HCT116 (cell line): ENCODE measurements around the gene MOV10L1. TPM values are rescaled to one million over a fixed set of nuclear protein-coding genes. Genes with fewer than 3 reads are reported as not detected.

Source experiments
- ATAC-seq: fragments of 200-7000 bp; cut with Tn5 transposase; 2 replicates; pipeline ENCODE4 v1.9.1; 2020; ENCODE audit warnings: mild to moderate bottlenecking, moderate library complexity
- BruUV-seq: library from RNA; stranded (reverse); fragments of 400-500 nt; replicated peaks from 2 replicates; lab custom pipeline; 2021; lab: Mats Ljungman, UMichigan
- CTCF ChIA-PET: fragments of 300-600 bp; sonication (Branson Sonifier 250); formaldehyde crosslinking; loops from one replicate; lab custom pipeline; 2021; ENCODE audit warnings: antibody characterized with exemption; lab: Charles Lee
- POLR2A ChIA-PET: fragments of 300-600, 350-600 bp; sonication (Branson Sonifier 250); formaldehyde crosslinking; loops from one replicate; lab custom pipeline; 2021; ENCODE audit warnings: antibody characterized with exemption; lab: Charles Lee
- RAD21 ChIA-PET, 2 experiments: fragments of 300-600 bp; sonication (Branson Sonifier 250); formaldehyde crosslinking; loops; one replicate each; lab custom pipeline; 2023; ENCODE audit warnings: low total read pairs in 2 of 2; ENCODE audit not compliant: uncharacterized antibody in 2 of 2, unreplicated experiment in 2 of 2, low non-redundant PET in 1 of 2; lab: Charles Lee
- DNase-seq: peaks from one replicate; pipeline ENCODE4 v3.0.0-alpha.2; 2010; ENCODE audit warnings: low read depth, low spot score
- H2AFZ ChIP-seq: fragments of 200-600 bp; shearing (Covaris generic), sonication (generic); 2 replicates; pipeline ENCODE4 v1.6.1; 2017; ENCODE audit warnings: low read depth, mixed run types, mixed read lengths, antibody characterized with exemption, low read length; ENCODE audit not compliant: poor library complexity, severe bottlenecking
- H3K27ac ChIP-seq: 2 replicates; pipeline ENCODE4 v1.5.1; 2012; ENCODE audit warnings: low read depth, low read length
- H3K27me3 ChIP-seq: fragments of 200-600 bp; sonication (generic); 2 replicates; pipeline ENCODE4 v1.6.1; 2016; ENCODE audit warnings: mixed run types, low read length, mixed read lengths; ENCODE audit not compliant: insufficient read depth
- H3K36me3 ChIP-seq, 2 experiments: fragments of 200-500 bp in 1 of 2; fragments of 200-600 bp in 1 of 2; sonication (Bioruptor generic) in 1 of 2; sonication (generic) in 1 of 2; 2 replicates each; pipeline versions ENCODE4 v1.5.1 to v1.6.1; 2014 to 2016; ENCODE audit warnings: low read length in 2 of 2, inconsistent platforms in 1 of 2, mixed read lengths in 1 of 2, mixed run types in 1 of 2; ENCODE audit not compliant: insufficient read depth in 2 of 2, control insufficient read depth in 1 of 2
- H3K4me1 ChIP-seq, 2 experiments: fragments of 200-600 bp in 1 of 2; sonication (generic) in 1 of 2; 2 replicates each; pipeline versions ENCODE4 v1.5.1 to v1.6.1; 2012 to 2017; ENCODE audit warnings: low read length in 2 of 2, inconsistent platforms in 1 of 2, mild to moderate bottlenecking in 1 of 2, mixed read lengths in 1 of 2, mixed run types in 1 of 2, moderate library complexity in 1 of 2; ENCODE audit not compliant: insufficient read depth in 2 of 2, control insufficient read depth in 1 of 2
- H3K4me2 ChIP-seq: fragments of 200-600 bp; sonication (generic); 2 replicates; pipeline ENCODE4 v1.6.1; 2017; ENCODE audit warnings: mixed run types, low read length, mixed read lengths
- H3K4me3 ChIP-seq, 2 experiments: fragments of 200-600 bp in 1 of 2; sonication (generic) in 1 of 2; replicated peaks in 1 of 2; 2 replicates each; pipeline ENCODE4 v1.5.1; 2011 to 2016; ENCODE audit warnings: low read length in 2 of 2, control low read depth in 1 of 2, low read depth in 1 of 2, mild to moderate bottlenecking in 1 of 2, mixed read lengths in 1 of 2, mixed run types in 1 of 2
- H3K79me2 ChIP-seq: fragments of 200-600 bp; sonication (generic); 2 replicates; pipeline ENCODE4 v1.6.1; 2017; ENCODE audit warnings: mild to moderate bottlenecking, mixed run types, low read length, moderate library complexity, mixed read lengths; ENCODE audit not compliant: insufficient read depth
- H3K9ac ChIP-seq: fragments of 200-600 bp; sonication (generic); 2 replicates; pipeline ENCODE4 v1.6.1; 2016; ENCODE audit warnings: low read length, mixed read lengths
- H3K9me2 ChIP-seq: fragments of 200-600 bp; sonication (generic), shearing (Covaris generic); 2 replicates; pipeline ENCODE4 v1.6.1; 2017; ENCODE audit warnings: mixed run types, mild to moderate bottlenecking, moderate library complexity; ENCODE audit not compliant: insufficient read depth
- H3K9me3 ChIP-seq, 2 experiments: fragments of 200-500 bp in 1 of 2; fragments of 200-600 bp in 1 of 2; sonication (Bioruptor generic) in 1 of 2; sonication (generic) in 1 of 2; 2 replicates each; pipeline ENCODE4 v1.6.1; 2014 to 2017; ENCODE audit warnings: low read length in 2 of 2, mixed read lengths in 2 of 2, inconsistent platforms in 1 of 2, low read depth in 1 of 2, mild to moderate bottlenecking in 1 of 2, mixed run types in 1 of 2, moderate library complexity in 1 of 2; ENCODE audit not compliant: control insufficient read depth in 1 of 2, insufficient read depth in 1 of 2
- H4K20me1 ChIP-seq: fragments of 200-600 bp; sonication (generic), shearing (Covaris generic); 2 replicates; pipeline ENCODE4 v1.6.1; 2017; ENCODE audit warnings: mixed run types, mild to moderate bottlenecking, moderate library complexity; ENCODE audit not compliant: insufficient read depth
- CEBPB ChIP-seq: IDR thresholded peaks from 2 replicates; pipeline ENCODE4 v1.6.1; 2012; ENCODE audit warnings: low read depth
- ELF1 ChIP-seq: IDR thresholded peaks from 2 replicates; pipeline ENCODE4 v1.6.1; 2012; ENCODE audit warnings: low read depth, borderline replicate concordance
- EZH2phosphoT487 ChIP-seq: fragments of 200-600 bp; IDR thresholded peaks from 2 replicates; pipeline ENCODE4 v1.6.1; 2018; ENCODE audit warnings: antibody characterized with exemption, borderline replicate concordance
- FOSL1 ChIP-seq: IDR thresholded peaks from 2 replicates; pipeline ENCODE4 v1.6.1; 2012; ENCODE audit warnings: low read depth
- JUND ChIP-seq: IDR thresholded peaks from 2 replicates; pipeline ENCODE4 v1.6.1; 2012
- POLR2A ChIP-seq: IDR thresholded peaks from 2 replicates; pipeline ENCODE4 v1.7.0; 2011; ENCODE audit warnings: borderline replicate concordance; ENCODE audit not compliant: insufficient read depth, insufficient read length; ENCODE audit errors: extremely low read depth
- POLR2AphosphoS5 ChIP-seq: IDR thresholded peaks from 2 replicates; pipeline ENCODE4 v1.6.1; 2011; ENCODE audit warnings: mild to moderate bottlenecking, low read depth, low read length, moderate library complexity
- RAD21 ChIP-seq: IDR thresholded peaks from 2 replicates; pipeline ENCODE4 v1.6.1; 2012; ENCODE audit warnings: low read depth, mild to moderate bottlenecking
- SIN3A ChIP-seq: IDR thresholded peaks from 2 replicates; pipeline ENCODE4 v1.6.1; 2012; ENCODE audit warnings: low read depth
- SP1 ChIP-seq: IDR thresholded peaks from 2 replicates; pipeline ENCODE4 v1.6.1; 2012; ENCODE audit warnings: low read depth
- SRF ChIP-seq: IDR thresholded peaks from 2 replicates; pipeline ENCODE4 v1.6.1; 2012; ENCODE audit warnings: low read depth
- TCF7L2 ChIP-seq: IDR thresholded peaks from 2 replicates; pipeline ENCODE4 v1.7.0; 2011; ENCODE audit warnings: borderline replicate concordance, inconsistent platforms; ENCODE audit not compliant: insufficient read depth, insufficient read length; ENCODE audit errors: extremely low read depth
- YY1 ChIP-seq: IDR thresholded peaks from 2 replicates; pipeline ENCODE4 v1.6.1; 2011; ENCODE audit warnings: low read length, low read depth, moderate library complexity, mild to moderate bottlenecking; ENCODE audit not compliant: insufficient replicate concordance; ENCODE audit errors: extremely low read depth
- ZFX ChIP-seq: fragments of 450-650 bp; IDR thresholded peaks from 2 replicates; pipeline ENCODE4 v1.6.1; 2017
- intact Hi-C: fragments of 100-400 bp; cut with micrococcal nuclease; formaldehyde crosslinking; loops from 2 replicates; pipeline ENCODE4 v1.10.0; 2022
- total RNA-seq: library from RNA; stranded (reverse); gene quantifications from one replicate; pipeline ENCODE4 v1.2.1, GENCODE V29; 2021; ENCODE audit not compliant: unreplicated experiment
- TF ChIP-seq, protein P1 (sequence below): IDR thresholded peaks from 2 replicates; pipeline ENCODE4 v1.6.1; 2011; ENCODE audit warnings: mild to moderate bottlenecking, low read length, moderate library complexity; ENCODE audit not compliant: insufficient replicate concordance; ENCODE audit errors: extremely low read depth
- TF ChIP-seq, protein P2 (sequence below), 3 experiments: fragments of 200-600 bp in 1 of 3; sonication (generic) in 1 of 3; IDR thresholded peaks in 2 of 3; conservative IDR thresholded peaks in 1 of 3; 2 replicates each; pipeline ENCODE4 v1.5.1; 2012 to 2017; ENCODE audit warnings: low read depth in 2 of 3, low read length in 2 of 3, antibody characterized with exemption in 1 of 3, borderline replicate concordance in 1 of 3, control low read depth in 1 of 3, mild to moderate bottlenecking in 1 of 3, mixed read lengths in 1 of 3, mixed run types in 1 of 3, moderate library complexity in 1 of 3; ENCODE audit not compliant: insufficient read depth in 1 of 3
- TF ChIP-seq, protein P3 (sequence below): IDR thresholded peaks from 2 replicates; pipeline ENCODE4 v1.6.1; 2012

Gene MOV10L1
- total RNA-seq, 1 experiment from 2014 or later, result not detected

DNA sequence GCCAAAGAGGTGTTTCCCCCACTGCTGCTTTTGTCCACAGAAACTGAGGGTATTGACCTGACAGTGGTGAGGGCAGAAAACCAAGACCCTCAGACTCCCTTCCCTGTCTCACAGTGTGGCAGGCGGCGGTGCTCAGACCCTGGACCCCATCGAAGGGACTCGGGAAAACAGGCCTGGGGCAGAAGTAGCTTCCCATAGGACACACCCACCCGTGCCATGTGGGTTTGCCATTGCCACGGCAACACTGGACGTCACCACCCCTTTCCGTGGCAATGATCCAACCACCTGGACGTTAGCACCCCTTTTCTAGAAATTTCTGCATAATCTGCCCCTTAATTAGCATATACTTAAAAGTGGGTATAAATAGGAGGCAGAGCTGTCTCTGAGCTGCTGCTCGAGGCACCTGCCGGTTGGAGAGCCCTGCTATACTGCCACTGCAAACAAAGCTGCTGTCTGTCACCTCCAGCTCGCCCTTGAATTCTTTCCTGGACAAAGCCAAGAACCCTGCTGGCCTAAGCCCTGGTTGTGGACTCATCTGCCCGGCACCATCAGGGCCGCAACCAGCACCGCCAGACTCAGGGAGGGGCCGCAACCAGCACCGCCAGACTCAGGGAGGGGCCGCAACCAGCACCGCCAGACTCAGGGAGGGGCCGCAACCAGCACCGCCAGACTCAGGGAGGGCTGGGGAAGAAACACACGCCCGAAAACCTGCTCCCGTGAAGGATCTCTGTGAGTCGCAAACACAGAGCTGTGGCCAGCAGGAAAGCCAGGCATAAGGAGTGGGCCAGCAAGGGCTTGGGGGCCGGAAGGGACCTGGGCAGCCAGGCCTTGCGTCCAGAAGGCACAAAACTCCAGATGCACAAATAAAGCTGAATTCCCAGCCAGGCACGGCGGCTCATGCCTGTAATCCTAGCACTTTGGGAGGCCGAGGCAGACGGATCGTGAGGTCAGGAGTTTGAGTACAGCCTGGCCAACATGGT lies 15.0 kb upstream of the MOV10L1 start:
- ChIA-PET RAD21 (no interaction called here), CTCF (interaction anchor here (0.8 kb wide), 1 partner anchor 74 kb away, joined by 3 read pairs; no protein-coding TSS in a partner anchor), POLR2A (no interaction called here)
- no peak for TF ChIP-seq RAD21
- no peak for TF ChIP-seq ZFX
- no peak for TF ChIP-seq YY1
- no peak for TF ChIP-seq ELF1
- TF ChIP-seq, protein P1, sequence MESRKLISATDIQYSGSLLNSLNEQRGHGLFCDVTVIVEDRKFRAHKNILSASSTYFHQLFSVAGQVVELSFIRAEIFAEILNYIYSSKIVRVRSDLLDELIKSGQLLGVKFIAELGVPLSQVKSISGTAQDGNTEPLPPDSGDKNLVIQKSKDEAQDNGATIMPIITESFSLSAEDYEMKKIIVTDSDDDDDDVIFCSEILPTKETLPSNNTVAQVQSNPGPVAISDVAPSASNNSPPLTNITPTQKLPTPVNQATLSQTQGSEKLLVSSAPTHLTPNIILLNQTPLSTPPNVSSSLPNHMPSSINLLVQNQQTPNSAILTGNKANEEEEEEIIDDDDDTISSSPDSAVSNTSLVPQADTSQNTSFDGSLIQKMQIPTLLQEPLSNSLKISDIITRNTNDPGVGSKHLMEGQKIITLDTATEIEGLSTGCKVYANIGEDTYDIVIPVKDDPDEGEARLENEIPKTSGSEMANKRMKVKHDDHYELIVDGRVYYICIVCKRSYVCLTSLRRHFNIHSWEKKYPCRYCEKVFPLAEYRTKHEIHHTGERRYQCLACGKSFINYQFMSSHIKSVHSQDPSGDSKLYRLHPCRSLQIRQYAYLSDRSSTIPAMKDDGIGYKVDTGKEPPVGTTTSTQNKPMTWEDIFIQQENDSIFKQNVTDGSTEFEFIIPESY, result no peak
- TF ChIP-seq, protein P2, sequence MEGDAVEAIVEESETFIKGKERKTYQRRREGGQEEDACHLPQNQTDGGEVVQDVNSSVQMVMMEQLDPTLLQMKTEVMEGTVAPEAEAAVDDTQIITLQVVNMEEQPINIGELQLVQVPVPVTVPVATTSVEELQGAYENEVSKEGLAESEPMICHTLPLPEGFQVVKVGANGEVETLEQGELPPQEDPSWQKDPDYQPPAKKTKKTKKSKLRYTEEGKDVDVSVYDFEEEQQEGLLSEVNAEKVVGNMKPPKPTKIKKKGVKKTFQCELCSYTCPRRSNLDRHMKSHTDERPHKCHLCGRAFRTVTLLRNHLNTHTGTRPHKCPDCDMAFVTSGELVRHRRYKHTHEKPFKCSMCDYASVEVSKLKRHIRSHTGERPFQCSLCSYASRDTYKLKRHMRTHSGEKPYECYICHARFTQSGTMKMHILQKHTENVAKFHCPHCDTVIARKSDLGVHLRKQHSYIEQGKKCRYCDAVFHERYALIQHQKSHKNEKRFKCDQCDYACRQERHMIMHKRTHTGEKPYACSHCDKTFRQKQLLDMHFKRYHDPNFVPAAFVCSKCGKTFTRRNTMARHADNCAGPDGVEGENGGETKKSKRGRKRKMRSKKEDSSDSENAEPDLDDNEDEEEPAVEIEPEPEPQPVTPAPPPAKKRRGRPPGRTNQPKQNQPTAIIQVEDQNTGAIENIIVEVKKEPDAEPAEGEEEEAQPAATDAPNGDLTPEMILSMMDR (IDR thresholded peaks at IDR 0.05 in 2 of 3, conservative IDR thresholded peaks at IDR 0.05 in 1 of 3; ENCODE audit: borderline replicate concordance in 1 of 3, insufficient read depth in 1 of 3, low read depth in 2 of 3, low read length in 2 of 3), result no peak
- TF ChIP-seq FOSL1, result no peak
- TF ChIP-seq CEBPB, result no peak
- TF ChIP-seq EZH2phosphoT487, result no peak
- TF ChIP-seq SRF, result no peak
- no peak for TF ChIP-seq SIN3A
- TF ChIP-seq JUND, result no peak
- no peak for TF ChIP-seq TCF7L2
- TF ChIP-seq, protein P3, sequence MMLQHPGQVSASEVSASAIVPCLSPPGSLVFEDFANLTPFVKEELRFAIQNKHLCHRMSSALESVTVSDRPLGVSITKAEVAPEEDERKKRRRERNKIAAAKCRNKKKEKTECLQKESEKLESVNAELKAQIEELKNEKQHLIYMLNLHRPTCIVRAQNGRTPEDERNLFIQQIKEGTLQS, result no peak
- no peak for TF ChIP-seq POLR2AphosphoS5
- TF ChIP-seq POLR2A, result no peak
- TF ChIP-seq SP1, result no peak
- Histone ChIP-seq H4K20me1 (no peaks in the 10 kb centered on the region), H3K9me3 (no peaks in the 10 kb centered on the region), H3K9ac (no peak overlapping the region), H2AFZ (no peak overlapping the region), H3K9me2 (no peaks in the 10 kb centered on the region), H3K36me3 (no peaks in the 10 kb centered on the region), H3K79me2 (no peaks in the 10 kb centered on the region), H3K4me2 (no peak overlapping the region), H3K27ac (no peak overlapping the region), H3K27me3 (no peaks in the 10 kb centered on the region), H3K4me3 (no peak overlapping the region), H3K4me1 (peaks cover 0 to 11% of the 10 kb centered on the region in 2 experiments; a peak in 2 of 4 replicates)
- BruUV-seq, result no TSS peak
- intact Hi-C loops, result no loop called here
- ATAC-seq (peak; percentile 52; the same call in 1 of the 2 replicates), DNase-seq (no peak)
